A673 (cell line): ENCODE results near the gene TBC1D4. TPM values are rescaled to one million over a fixed set of nuclear protein-coding genes. Genes with fewer than 3 reads are reported as not detected.

Source experiments
- BruUV-seq: library from RNA; stranded (reverse); fragments of 400-500 nt; replicated peaks from 2 replicates; lab custom pipeline; 2021; lab: Mats Ljungman, UMichigan
- CTCF ChIA-PET: fragments of 300-600 bp; sonication (Branson Sonifier 250); formaldehyde crosslinking; loops from one replicate; lab custom pipeline; 2022; ENCODE audit warnings: antibody characterized with exemption; lab: Charles Lee
- POLR2A ChIA-PET: fragments of 300-600 bp; sonication (Branson Sonifier 250); formaldehyde crosslinking; loops from one replicate; lab custom pipeline; 2022; ENCODE audit warnings: antibody characterized with exemption; ENCODE audit not compliant: low non-redundant PET; lab: Charles Lee
- DNase-seq: peaks from one replicate; pipeline ENCODE4 v3.0.0-alpha.2; 2015; ENCODE audit warnings: low spot score
- H3K27ac ChIP-seq: fragments of 200-600 bp; sonication (generic); 2 replicates; pipeline ENCODE4 v1.5.1; 2016; ENCODE audit warnings: mixed run types, low read depth, mild to moderate bottlenecking, mixed read lengths, antibody characterized with exemption, low read length; ENCODE audit not compliant: poor library complexity, severe bottlenecking
- H3K27me3 ChIP-seq: fragments of 200-600 bp; sonication (generic); replicated peaks from 2 replicates; pipeline ENCODE4 v1.6.1; 2017; ENCODE audit warnings: mixed run types, low read depth, mild to moderate bottlenecking, mixed read lengths, antibody characterized with exemption, low read length; ENCODE audit not compliant: insufficient read depth, poor library complexity
- H3K36me3 ChIP-seq: fragments of 200-600 bp; sonication (generic); 2 replicates; pipeline ENCODE4 v1.6.1; 2016; ENCODE audit warnings: mixed run types, mild to moderate bottlenecking, mixed read lengths, antibody characterized with exemption, low read length; ENCODE audit not compliant: insufficient read depth, poor library complexity, severe bottlenecking
- H3K4me1 ChIP-seq: fragments of 200-600 bp; sonication (generic); 2 replicates; pipeline ENCODE4 v1.6.1; 2017; ENCODE audit warnings: mixed run types, mild to moderate bottlenecking, mixed read lengths, antibody characterized with exemption, low read length; ENCODE audit not compliant: insufficient read depth, poor library complexity, severe bottlenecking
- H3K4me3 ChIP-seq: fragments of 200-600 bp; sonication (generic); 2 replicates; pipeline ENCODE4 v1.5.1; 2016; ENCODE audit warnings: low read depth, mixed run types, mild to moderate bottlenecking, mixed read lengths, low read length; ENCODE audit not compliant: poor library complexity, severe bottlenecking
- H3K9me3 ChIP-seq: fragments of 200-600 bp; sonication (generic); 2 replicates; pipeline ENCODE4 v1.6.1; 2016; ENCODE audit warnings: mixed run types, low read depth, mild to moderate bottlenecking, mixed read lengths, antibody characterized with exemption, low read length; ENCODE audit not compliant: poor library complexity, severe bottlenecking
- EZH2 ChIP-seq: fragments of 200-600 bp; sonication (generic); IDR thresholded peaks from 2 replicates; pipeline ENCODE4 v1.6.1; 2017; ENCODE audit warnings: borderline replicate concordance, low read depth, mild to moderate bottlenecking, mixed read lengths, antibody characterized with exemption, low read length; ENCODE audit not compliant: poor library complexity, severe bottlenecking
- intact Hi-C: fragments of 100-400 bp; cut with micrococcal nuclease; formaldehyde crosslinking; loops from one replicate; pipeline ENCODE4 v1.10.0; 2022; ENCODE audit not compliant: unreplicated experiment
- total RNA-seq: library from RNA; stranded (reverse); gene quantifications from 2 replicates; pipeline ENCODE4 v1.2.3, GENCODE V29; 2021
- TF ChIP-seq, protein P1 (sequence below): fragments of 300-800, 200-600 bp; sonication (generic); conservative IDR thresholded peaks from 2 replicates; pipeline ENCODE4 v1.5.1; 2017; ENCODE audit warnings: low read depth, mild to moderate bottlenecking, antibody characterized with exemption, low read length, moderate library complexity, mixed read lengths

The TBC1D4 gene
- total RNA-seq, 1 experiment from 2014 or later = 9.8 TPM

DNA sequence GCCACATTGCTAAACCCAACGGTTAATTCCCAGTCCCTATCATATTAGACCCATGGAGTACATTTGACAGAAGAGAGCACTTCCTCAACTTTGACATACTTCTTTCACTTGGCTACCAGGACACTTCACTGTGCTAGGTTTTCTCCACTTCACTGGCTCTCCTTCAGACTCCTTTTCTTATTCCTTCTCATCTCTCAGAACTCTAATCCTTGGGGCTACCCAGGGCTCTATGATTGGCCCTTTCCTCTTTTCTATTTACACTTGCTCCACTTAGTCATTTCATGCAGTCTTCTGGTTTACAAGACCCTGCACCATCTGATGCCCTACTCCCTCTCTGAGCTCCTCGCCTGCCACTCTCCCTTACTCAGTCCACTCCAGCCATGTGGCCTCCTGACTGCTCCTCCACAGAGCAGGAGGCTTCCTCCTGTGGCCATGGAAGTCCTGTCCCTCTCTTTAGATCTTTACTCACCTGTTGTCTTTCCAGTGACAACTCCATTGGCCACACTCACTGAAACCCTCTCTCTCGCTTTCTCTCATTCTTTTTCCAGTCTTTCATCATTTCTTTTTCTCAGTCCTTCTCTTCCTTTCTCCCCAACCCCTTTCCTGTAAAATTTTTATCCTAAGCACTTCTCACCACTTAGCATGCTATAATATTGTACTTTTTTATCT lies 90.4 kb downstream of the TBC1D4 start:
- no peak for DNase-seq
- intact Hi-C loops = no loop called here

GRCh38 chr13:75390229-75390628 lies 91.7 kb downstream of the TBC1D4 start:
- Histone ChIP-seq H3K4me3 (no peak overlapping the region), H3K4me1 (no peaks in the 10 kb centered on the region), H3K27ac (no peak overlapping the region), H3K36me3 (no peaks in the 10 kb centered on the region), H3K9me3 (no peaks in the 10 kb centered on the region), H3K27me3 (no peaks in the 10 kb centered on the region)
- TF ChIP-seq, protein P1, sequence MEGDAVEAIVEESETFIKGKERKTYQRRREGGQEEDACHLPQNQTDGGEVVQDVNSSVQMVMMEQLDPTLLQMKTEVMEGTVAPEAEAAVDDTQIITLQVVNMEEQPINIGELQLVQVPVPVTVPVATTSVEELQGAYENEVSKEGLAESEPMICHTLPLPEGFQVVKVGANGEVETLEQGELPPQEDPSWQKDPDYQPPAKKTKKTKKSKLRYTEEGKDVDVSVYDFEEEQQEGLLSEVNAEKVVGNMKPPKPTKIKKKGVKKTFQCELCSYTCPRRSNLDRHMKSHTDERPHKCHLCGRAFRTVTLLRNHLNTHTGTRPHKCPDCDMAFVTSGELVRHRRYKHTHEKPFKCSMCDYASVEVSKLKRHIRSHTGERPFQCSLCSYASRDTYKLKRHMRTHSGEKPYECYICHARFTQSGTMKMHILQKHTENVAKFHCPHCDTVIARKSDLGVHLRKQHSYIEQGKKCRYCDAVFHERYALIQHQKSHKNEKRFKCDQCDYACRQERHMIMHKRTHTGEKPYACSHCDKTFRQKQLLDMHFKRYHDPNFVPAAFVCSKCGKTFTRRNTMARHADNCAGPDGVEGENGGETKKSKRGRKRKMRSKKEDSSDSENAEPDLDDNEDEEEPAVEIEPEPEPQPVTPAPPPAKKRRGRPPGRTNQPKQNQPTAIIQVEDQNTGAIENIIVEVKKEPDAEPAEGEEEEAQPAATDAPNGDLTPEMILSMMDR = no peak
- TF ChIP-seq EZH2 = no peak
- ChIA-PET CTCF (no interaction called here), POLR2A (no interaction called here)
- BruUV-seq = no TSS peak
- intact Hi-C loops = no loop called here
- DNase-seq = no peak

More for the DNA sequence above, 90.4 kb downstream of the TBC1D4 start:
- TF ChIP-seq, protein P1 = no peak
- no peak for TF ChIP-seq EZH2
- H3K9me3 ChIP-seq = no peaks in the 10 kb centered on the region
- no peak overlapping the region for H3K27ac ChIP-seq
- no peaks in the 10 kb centered on the region for H3K27me3 ChIP-seq
- ChIA-PET POLR2A (no interaction called here), CTCF (no interaction called here)
- no TSS peak for BruUV-seq
- no peaks in the 10 kb centered on the region for H3K4me1 ChIP-seq
- H3K36me3 ChIP-seq = no peaks in the 10 kb centered on the region
- no peak overlapping the region for H3K4me3 ChIP-seq

DNA sequence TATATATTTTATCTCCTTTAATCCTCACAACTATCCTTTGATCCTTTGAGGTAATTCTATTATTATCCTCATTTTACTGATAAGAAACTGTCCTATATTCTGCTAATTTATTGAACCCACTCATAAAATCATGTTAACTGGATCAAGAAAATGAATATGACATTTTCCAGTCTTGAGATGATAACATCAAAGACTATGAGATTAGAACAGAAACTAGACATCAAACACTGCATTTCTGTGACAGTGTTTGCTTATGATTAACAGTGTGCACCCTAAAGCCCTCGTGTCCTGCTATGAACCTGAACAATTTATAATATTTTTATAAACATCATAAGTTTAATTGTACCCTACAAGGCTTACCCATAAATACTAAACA lies 96.3 kb downstream of the TBC1D4 start:
- POLR2A ChIA-PET = no interaction called here
- H3K27ac ChIP-seq = no peak overlapping the region
- CTCF ChIA-PET = no interaction called here
- TF ChIP-seq, protein P1 = no peak
- TF ChIP-seq EZH2 = no peak
- no peaks in the 10 kb centered on the region for H3K27me3 ChIP-seq
- H3K4me3 ChIP-seq = no peak overlapping the region
- H3K4me1 ChIP-seq = no peaks in the 10 kb centered on the region
- DNase-seq = no peak
- H3K36me3 ChIP-seq = no peaks in the 10 kb centered on the region
- BruUV-seq = no TSS peak
- intact Hi-C loops = no loop called here
- H3K9me3 ChIP-seq = no peaks in the 10 kb centered on the region
